Epithelial cell of proximal tubule (primary cell): ENCODE data around the gene INPP5E. TPM values are rescaled to one million over a fixed set of nuclear protein-coding genes. Genes with fewer than 3 reads are reported as not detected.

Source experiments
- DNase-seq: peaks from one replicate; pipeline ENCODE4 v3.0.0-alpha.2; 2011; ENCODE audit warnings: low read depth
- H3K4me3 ChIP-seq: 2 replicates; pipeline ENCODE4 v1.5.1; 2011; ENCODE audit warnings: low read depth, mild to moderate bottlenecking, low read length
- total RNA-seq: library from RNA; depleted of rRNA; stranded (reverse); fragments of >200 nt; gene quantifications from 2 replicates; pipeline ENCODE4 v1.2.3, GENCODE V29; 2015
- TF ChIP-seq, protein P1 (sequence below): conservative IDR thresholded peaks from 2 replicates; pipeline ENCODE4 v1.5.1; 2012; ENCODE audit warnings: low read depth, mild to moderate bottlenecking, low read length

Gene INPP5E
- total RNA-seq, 1 donor from 2014 or later = 20.3 TPM

DNA sequence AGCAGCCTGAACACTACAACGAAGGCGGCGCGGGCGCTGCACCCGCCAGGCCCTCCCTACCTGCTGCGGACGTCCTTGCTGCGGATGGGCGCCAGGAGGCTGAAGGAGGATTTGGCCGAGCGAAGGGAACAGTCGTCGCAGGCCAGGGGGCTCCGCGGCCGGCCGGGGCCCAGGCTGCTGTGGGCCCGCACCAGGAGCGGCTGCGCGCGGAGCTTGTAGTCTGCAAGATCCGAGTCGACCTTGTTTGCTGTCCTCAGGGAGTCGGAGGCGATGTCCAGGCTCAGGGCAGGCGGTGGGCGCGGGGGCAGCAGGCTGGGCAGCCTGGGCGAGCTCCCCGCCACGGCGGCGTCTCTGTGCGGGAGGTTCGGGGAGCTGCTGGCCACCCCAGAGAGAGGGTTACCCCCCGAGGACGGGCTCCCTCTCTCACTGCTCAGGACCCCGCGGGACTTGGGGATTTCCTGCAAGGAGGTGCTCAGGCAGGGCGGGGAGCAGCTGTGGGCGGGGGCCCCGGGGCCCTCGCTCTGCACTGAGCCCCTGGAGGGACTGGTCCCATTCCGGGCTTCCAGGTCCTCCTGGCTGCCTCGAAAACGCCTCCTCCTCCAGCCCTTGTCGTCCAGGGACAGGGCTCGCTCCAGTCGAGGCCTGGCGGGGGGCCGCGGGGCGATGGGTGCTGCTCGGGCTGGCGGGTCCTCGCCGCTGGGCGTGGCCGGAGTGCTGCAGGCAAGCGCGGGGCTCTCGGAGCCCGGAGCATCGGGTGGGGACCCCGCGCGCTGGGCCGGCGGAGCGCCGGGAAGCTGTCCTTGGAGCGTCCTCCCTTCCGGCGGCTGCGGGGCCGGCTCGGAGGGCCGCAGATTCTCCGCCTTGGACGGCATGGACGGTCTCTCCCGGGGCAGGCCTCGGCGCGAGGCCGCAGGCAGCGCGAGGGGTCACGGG is 831 bp downstream of the INPP5E start:
- TF ChIP-seq, protein P1, sequence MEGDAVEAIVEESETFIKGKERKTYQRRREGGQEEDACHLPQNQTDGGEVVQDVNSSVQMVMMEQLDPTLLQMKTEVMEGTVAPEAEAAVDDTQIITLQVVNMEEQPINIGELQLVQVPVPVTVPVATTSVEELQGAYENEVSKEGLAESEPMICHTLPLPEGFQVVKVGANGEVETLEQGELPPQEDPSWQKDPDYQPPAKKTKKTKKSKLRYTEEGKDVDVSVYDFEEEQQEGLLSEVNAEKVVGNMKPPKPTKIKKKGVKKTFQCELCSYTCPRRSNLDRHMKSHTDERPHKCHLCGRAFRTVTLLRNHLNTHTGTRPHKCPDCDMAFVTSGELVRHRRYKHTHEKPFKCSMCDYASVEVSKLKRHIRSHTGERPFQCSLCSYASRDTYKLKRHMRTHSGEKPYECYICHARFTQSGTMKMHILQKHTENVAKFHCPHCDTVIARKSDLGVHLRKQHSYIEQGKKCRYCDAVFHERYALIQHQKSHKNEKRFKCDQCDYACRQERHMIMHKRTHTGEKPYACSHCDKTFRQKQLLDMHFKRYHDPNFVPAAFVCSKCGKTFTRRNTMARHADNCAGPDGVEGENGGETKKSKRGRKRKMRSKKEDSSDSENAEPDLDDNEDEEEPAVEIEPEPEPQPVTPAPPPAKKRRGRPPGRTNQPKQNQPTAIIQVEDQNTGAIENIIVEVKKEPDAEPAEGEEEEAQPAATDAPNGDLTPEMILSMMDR = no peak
- DNase-seq = no peak
- peak overlapping the region; percentile 84 for H3K4me3 ChIP-seq

DNA sequence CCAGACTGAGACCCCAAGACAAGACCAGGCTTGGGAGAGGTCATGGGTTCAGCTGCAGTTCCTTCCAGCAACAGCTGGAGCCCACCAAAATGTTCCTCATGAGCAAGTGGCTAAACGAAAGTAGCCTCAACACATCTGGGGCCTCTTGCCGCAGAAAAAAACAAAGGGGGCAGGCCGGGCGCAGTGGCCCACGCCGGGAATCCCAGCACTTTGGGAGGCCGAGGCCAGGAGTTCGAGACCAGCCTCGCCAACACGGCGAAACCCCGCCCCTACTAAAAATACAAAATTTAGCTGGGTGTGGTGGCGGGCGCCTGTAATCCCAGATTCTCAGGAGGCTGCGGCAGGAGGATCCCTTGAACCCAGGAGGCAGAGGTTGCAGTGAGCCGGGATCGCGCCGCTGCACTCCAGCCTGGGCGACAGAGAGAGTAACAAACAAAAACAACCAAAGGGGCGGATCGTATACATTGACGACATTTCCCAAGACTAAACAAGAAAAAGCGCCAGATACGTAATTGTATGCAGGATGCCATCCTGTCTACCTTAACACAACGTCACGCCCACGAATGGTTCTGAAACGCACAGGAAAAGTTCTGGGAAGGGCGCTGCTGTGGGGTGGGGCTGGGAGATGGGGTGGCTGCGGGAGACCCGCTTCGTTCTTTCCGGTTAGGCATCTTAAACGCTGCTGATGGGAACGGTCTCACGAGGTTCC is 1.7 kb downstream of the INPP5E start:
- TF ChIP-seq, protein P1 = no peak
- H3K4me3 ChIP-seq = peak overlapping the region; percentile 84
- no peak for DNase-seq

- H3K4me3 ChIP-seq = peak overlapping the region; percentile 84
- TF ChIP-seq, protein P1 = no peak
- DNase-seq = no peak
These were observed 2.2 kb downstream of the INPP5E start for GRCh38 chr9:136437430-136437829.

DNA sequence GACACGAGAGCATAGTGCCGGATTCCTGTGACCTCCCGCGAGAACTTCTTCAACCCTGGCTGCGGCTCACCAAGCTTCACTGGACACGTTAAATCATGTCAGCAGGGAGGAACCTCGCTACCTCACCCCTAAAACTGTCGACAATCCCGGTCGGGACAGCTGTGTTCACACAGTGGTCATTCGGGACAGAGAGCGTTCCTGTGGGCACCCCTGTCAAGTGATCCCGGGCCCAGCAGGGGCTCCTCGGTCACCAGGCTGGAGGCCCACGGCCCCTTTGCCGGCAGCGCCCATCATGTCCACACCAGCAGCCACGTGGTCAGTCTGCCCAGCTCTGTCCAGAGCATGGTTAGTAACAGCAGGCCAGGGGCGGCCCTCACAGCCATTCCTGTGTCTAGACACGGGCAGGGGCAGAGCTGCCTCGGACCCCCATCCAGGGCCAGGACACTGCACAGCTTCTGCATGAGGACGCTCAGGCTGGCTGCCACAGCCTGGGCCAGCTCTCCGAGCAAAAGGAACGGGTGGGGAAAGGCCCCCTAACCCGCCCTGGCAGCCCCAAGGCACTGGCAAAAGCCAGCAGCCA is 3.5 kb downstream of the INPP5E start:
- no peak overlapping the region for H3K4me3 ChIP-seq
- TF ChIP-seq, protein P1 = no peak
- no peak for DNase-seq

- TF ChIP-seq, protein P1 = no peak
- DNase-seq = no peak
These were observed 5.0 kb downstream of the INPP5E start for GRCh38 chr9:136434580-136435169.

GRCh38 chr9:136433849-136434579 is 5.6 kb downstream of the INPP5E start:
- TF ChIP-seq, protein P1 = no peak
- no peak for DNase-seq
- no peak overlapping the region for H3K4me3 ChIP-seq

More at GRCh38 chr9:136434580-136435169, 5.0 kb downstream of the INPP5E start:
- no peak overlapping the region for H3K4me3 ChIP-seq
